GM19455 (cell line): ENCODE measurements around the gene RAB11A.

Experiments used
- ATAC-seq: cut with Tn5 transposase; IDR thresholded peaks from one replicate; pipeline ENCODE4 v1.9.1; 2021; ENCODE audit not compliant: unreplicated experiment

Gene RAB11A

GRCh38 chr15:65883571-65883970 lies 14.3 kb downstream of the RAB11A start:
- no peak for ATAC-seq

GRCh38 chr15:65884511-65884910 lies 15.2 kb downstream of the RAB11A start:
- ATAC-seq, result no peak

DNA sequence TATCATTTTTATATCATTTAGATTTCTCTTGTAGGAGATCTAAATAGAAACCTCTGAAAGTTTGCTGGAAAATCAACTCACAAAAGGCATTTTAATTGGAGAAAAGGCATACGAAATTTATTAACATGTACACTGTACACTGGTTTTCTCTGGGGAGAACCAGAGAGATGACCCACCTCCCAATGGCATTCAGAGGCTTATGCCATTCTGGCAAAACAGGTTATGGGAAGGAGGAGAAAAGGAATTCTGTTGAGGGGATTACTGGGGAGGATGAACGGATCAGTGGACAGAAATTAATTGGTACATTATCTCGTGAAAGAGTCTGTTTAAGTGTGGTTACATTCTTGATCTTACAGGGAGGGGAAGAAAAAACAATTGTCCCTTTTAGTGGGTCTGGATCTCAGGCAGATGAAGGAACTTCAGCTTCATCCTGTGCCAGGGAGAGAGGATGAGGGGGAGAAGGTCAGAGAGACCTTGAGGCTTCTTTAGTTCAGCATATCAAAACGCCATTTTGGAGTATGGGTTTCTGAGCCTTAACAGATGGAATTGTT lies 16.5 kb downstream of the RAB11A start:
- no peak for ATAC-seq

- no peak for ATAC-seq
These were observed 18.3 kb downstream of the RAB11A start for GRCh38 chr15:65887565-65887964.

DNA sequence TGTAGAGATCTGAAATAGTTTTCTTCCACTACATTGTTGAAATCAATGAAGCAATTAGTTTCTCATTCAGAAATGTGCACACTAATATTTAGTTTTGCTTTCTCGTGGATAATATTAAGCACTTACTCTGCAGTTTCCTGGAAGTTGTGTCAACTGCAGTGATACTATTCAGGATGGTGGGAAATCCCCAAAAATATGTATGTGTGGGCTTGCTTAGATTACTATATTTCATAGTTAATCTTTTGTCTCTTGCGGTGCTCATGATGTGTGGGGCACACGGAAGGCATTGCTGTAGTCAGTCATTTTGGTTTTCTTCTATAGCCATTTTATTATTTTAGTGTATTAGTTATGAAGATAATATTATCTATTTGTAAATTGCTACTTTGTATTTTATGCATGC lies 19.7 kb downstream of the RAB11A start:
- ATAC-seq, result no peak

- ATAC-seq, result no peak
These were observed 23.8 kb downstream of the RAB11A start for GRCh38 chr15:65893060-65893459.

- no peak for ATAC-seq
These were observed 26.9 kb downstream of the RAB11A start for GRCh38 chr15:65896236-65896635.

GRCh38 chr15:65900488-65900887 lies 31.2 kb downstream of the RAB11A start:
- no peak for ATAC-seq

DNA sequence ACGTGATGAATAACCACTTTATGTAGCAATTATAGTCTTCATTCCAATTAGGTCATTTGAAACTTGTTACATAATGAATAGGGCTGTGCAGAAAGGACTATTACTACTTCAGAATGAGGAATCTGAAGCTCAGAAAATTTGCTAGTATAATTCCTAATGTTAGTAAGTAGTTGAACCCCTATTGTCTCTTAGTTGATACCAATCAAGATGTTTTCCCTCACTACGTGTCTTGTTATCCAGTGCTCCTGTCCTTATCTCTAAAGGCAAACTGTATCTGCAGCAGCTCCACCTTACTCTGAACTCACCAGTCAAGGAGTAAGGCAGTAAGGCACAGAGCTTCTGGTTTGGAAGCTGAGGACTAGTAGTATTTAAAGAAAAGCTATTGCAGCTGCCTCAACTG lies 32.0 kb downstream of the RAB11A start:
- ATAC-seq, result no peak

DNA sequence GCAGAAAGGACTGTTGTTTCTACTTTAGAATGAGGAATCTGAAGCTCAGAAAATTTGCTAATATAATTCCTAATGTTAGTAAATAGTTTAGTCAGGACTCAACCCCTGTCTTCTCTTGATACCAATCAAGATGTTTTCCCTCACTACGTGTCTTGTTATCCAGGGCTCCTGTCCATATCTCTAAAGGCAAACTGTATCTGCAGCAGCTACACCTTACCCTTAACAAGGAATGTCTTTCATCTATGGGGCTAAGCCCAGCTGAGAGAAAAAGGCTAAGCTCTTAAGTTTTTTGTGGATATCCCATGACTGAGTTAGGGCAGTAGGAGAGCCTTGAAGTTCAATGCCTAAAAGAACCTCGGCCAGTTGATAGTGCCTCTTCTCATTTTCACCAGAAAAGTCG lies 32.5 kb downstream of the RAB11A start:
- ATAC-seq, result no peak

DNA sequence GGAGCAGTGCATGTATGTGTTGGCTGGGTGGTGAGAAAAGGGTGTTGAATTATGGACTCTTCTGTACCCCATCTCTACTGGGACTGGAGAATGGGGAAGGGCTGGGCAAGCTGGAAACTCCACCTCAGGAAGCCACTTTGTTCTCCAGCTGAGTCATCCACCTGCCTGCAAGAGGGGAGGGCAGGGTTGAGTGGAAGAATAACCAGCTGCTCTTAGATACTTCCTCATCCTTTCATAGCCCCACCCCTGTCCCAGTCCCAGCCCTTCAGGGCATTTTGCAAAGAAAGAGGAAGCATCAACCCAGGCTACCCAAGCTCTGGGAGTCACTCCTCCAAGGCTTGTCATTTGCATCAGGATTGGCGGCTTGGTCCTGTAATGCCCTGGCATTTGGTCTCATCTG lies 33.1 kb downstream of the RAB11A start:
- no peak for ATAC-seq

DNA sequence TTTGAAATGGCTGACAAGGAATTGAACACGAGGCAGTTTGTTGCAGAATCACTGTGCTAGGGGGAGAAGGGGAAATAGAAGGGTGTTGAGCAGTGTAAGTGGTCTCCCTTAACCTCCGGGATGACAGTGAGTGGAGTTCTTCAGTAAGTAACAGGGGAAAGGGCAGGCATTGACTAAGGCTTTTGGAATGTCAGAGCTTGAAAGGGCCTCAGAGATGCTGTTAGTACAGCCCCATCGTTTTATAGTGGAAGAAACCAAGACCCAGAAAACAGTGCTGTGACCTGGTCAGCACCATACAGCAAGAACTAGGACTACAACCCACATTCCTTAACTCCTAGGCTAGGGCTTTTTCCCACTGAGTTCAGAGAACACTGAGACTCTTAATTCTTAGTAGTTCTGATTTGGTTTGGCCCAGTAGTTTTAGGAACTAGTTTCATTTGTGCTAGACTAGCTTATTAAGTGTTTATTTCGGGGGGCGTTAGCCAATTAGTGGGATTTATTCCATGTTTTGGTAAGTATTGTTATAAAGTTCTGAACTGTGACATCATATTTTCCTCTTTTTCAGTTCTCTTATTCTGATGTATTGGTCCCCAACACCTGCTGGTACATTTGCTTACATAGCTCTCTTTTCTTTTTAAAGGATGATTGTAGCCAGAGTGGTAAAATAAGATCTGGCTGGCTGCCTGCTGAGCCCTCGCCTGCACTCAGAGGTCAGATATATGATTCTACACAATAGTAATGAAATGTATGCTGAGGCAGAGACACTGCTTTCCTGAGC lies 34.2 kb downstream of the RAB11A start:
- no peak for ATAC-seq

- ATAC-seq, result no peak
These were observed 35.0 kb downstream of the RAB11A start for GRCh38 chr15:65904301-65904700.

DNA sequence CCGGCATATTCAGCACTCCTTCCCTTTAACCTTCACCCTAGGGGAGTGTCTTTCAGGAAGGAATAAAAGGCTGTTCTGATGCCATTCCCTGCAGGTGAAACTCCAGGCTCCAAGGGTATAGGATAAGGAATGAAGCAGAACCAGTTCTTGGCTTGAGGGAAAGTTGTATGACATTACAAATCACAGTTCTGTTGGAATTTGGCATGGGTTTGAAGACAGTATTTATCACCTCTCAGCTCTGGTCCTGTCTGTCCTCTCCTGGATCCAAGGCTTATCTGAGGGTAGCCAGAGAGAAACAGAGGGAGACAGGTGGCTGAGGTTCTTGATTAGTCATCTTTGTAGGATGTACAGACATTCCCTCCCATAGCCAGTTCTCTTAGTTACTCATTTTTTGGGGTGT lies 37.1 kb downstream of the RAB11A start:
- ATAC-seq, result no peak

GRCh38 chr15:65907661-65908060 lies 38.4 kb downstream of the RAB11A start:
- no peak for ATAC-seq

DNA sequence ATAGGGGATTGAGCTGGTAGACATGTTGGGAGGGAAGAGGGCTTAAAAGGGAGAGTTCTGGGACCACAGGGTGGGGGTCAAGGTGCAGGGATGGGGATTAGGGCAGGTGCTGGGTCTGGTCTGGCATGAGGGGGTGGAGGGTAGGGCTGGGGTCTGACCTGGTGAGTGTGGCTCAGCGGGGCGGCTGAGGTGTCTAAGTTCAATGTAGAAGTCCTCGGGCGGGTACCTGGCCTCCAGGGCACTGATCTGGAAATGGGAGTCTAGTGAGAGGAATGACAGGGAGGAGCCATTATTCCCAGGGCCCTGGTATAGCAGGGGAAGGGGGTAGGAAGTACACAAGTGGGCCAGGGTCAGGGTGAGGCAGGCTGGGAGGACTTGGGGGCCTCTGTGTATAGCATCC lies 39.6 kb downstream of the RAB11A start:
- ATAC-seq, result no peak

DNA sequence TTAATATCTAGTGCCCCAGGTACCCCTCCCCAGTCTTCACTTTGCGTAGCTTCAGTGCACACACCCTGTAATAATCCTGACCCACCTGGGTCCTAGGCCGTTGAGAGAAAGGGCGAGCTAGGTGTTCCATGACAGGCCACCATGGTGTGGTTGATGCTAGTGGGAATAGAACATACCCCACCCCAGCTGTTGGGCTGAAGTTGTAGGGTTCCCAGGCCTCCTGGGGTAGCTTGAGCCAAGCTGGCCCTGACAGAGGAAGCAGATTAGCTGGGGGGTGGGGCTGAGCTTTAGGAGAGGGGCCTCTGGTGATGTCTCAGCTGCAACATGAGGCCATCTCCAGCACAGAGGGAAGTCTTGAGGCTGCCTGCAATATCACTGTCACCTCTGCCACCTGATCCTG lies 40.5 kb downstream of the RAB11A start:
- ATAC-seq, result no peak

GRCh38 chr15:65910341-65910740 lies 41.0 kb downstream of the RAB11A start:
- ATAC-seq, result no peak

DNA sequence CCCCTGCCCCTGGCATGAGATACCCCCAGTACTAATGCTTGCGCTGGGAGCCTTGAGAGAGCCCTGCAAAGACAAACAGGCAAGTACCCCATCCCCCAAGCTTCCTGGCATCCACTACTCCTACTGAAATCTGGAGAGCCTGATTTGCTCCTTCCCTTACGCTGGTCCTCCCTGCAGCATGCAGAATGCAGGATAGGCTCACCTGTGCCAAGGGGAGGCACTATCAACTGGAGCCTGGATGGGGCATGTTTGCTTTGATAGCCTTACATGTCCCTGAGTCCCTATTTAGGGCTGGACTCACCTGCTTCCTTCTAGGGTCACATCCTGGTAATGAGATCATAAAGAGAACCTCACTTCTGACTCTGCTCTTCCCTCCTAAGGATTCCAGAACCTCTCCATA lies 42.9 kb downstream of the RAB11A start:
- ATAC-seq, result no peak

DNA sequence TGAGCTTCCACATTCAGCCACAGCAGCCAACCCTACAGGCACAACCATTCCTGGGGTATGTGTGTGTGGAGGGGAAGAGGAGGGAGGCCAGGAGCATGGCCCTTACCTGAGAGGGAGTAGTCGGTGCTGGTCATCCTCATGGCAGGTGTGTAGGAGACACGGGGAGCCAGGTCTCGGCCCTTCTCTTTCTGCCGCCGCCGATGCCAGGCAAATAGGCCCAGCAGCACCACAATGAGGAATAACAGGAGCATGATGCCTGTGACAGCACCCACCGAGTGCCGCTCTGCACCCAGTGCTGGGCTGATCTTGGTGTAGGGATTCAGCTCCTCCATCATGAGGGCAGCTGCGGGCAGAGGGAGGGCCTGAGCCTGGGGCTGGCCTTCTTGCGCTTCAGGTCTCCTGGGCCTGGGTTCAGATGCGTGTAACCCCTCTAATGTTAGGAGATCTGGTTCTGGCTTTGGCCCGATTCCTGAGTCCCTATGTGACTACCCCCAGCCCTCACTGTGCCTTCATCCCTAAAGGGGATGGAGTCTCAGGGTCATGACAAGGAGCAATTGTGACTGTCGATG lies 44.4 kb downstream of the RAB11A start:
- no peak for ATAC-seq

GRCh38 chr15:65914386-65914785 lies 45.1 kb downstream of the RAB11A start:
- no peak for ATAC-seq
